NOMO-1 treated with dmso at 0.1 percent for 144 hours (cell line): ENCODE measurements around the gene ARHGAP45.
A peak's percentile ranks its signal among the peaks of the same experiment; 100 is the strongest.

Experiments used
- DNase-seq: peaks from one replicate; lab custom pipeline; 2025; ENCODE audit not compliant: unreplicated experiment; lab: John Stamatoyannopoulos, UW

ARHGAP45 gene

DNA sequence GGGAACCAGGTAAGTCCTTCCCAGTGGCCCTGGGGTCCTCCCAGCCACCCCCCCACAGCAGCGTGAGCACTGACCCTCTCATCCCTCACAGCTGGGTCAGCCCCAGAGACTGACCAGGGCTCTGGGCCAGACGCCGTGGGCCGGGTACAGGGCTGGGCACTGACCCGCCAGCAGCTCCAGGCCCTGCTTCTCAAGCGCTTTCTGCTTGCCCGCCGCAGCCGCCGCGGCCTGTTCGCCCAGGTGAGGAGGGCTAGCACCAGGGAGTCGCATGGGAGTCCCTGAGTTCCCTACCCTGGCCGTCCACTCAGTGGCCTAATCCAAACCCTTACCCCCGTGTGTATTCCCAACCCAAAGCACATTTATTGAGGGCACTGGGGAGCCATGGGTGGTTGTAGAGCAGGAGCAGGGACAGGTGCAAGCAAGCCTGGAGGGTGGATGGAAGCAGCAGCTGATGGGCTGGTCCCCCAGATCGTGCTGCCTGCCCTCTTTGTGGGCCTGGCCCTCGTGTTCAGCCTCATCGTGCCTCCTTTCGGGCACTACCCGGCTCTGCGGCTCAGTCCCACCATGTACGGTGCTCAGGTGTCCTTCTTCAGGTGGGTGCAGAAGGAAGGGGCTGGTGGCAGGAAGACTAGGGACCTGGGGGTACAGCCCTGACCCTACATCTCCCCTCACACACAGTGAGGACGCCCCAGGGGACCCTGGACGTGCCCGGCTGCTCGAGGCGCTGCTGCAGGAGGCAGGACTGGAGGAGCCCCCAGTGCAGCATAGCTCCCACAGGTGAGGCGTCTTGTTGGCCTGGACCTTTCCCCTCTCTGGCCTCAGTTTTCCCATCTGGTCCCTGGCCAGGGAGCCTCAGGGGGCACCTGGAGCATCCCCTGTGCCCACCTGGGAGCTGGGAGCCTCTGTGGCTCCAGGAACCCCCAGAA is 12.6 kb upstream of the ARHGAP45 start:
- no peak for DNase-seq

DNA sequence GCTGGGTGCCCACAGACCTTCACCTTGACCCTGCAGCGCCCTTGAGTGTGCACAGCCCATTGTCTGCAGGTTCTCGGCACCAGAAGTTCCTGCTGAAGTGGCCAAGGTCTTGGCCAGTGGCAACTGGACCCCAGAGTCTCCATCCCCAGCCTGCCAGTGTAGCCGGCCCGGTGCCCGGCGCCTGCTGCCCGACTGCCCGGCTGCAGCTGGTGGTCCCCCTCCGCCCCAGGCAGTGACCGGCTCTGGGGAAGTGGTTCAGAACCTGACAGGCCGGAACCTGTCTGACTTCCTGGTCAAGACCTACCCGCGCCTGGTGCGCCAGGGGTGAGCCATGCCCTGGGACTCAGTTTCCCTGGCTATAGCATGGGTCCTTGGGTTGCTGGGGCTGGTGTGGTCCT is 11.9 kb upstream of the ARHGAP45 start:
- DNase-seq = no peak

DNA sequence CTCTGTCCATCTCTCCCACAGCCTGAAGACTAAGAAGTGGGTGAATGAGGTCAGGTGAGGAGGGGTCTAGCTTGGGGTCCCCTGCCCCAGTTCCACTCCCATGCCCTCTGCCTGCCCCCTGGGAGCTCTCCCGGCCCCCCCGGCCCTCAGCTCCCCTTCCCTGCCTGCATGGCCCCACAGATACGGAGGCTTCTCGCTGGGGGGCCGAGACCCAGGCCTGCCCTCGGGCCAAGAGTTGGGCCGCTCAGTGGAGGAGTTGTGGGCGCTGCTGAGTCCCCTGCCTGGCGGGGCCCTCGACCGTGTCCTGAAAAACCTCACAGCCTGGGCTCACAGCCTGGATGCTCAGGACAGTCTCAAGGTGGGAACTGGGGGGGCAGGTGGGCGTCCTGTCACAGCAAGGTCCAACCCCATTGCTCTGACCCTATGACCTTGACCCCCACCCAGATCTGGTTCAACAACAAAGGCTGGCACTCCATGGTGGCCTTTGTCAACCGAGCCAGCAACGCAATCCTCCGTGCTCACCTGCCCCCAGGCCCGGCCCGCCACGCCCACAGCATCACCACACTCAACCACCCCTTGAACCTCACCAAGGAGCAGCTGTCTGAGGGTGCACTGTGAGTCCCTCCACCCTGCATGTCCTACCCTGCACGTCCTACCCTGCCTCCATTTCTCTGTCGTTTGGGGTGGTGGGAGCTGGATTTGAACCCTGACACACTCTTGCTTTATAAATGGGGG is 10.9 kb upstream of the ARHGAP45 start:
- no peak for DNase-seq

DNA sequence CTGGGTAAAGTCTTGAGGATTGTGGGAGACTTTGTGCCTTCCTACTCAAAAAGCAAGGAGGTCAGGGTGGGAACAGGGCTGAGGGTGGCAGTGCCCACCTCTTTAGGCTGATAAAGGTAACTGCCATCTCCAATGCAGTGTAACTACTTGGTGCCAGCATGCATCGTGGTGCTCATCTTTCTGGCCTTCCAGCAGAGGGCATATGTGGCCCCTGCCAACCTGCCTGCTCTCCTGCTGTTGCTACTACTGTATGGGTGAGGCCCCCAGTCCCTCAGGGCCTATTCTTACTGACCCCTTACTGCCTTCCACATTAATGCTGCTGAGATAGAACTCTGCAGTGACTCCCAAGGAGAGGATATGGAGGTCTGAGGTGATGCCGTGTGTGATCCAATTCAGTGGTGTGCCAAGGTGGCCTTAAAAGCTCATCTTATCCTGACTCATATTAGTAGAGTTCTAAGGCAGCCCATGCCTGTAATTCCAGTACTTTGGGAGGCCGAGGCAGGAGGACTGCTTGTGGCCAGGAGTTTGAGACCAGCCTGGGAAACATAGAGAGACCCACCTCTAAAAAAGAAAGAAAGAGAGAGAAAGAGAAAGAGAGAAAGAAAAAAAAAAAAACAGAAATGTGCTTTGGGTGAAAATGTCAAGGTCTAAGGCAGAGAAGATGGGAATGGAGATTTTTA is 9.7 kb upstream of the ARHGAP45 start:
- DNase-seq = peak; percentile 32

DNA sequence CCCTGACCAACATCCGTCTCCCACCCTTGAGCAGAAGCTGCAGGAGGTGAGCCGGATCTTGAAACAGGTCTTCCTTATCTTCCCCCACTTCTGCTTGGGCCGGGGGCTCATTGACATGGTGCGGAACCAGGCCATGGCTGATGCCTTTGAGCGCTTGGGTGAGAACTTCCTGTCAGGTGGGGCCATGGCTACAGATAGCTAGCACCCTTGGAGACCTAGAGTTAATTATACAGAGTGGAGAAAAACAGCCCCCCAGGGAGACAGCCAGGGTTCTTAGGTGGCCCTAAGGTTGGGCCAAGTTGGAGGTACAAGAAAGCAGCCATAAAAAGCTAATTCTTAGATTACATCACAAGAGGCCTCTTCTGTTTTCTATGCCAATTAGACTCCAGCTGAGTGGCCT is 8.9 kb upstream of the ARHGAP45 start:
- DNase-seq = no peak

DNA sequence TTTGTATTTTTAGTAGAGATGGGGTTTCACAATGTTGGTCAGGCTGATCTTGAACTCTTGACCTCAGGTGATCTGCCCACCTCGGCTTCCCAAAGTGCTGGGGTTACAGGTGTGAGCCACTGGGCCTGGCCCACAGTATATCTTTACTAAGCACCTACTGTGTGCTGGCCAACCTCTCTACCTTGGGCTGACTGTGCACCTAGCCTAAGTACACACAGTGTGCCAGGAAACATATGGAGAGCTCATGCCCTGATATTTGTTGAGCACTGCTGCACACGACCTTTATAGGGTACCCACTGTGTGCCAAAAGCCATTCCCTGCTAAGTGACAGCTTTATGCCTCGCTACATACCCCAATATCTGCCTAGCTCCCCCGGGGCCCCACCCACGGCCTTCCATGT is 6.3 kb upstream of the ARHGAP45 start:
- no peak for DNase-seq

DNA sequence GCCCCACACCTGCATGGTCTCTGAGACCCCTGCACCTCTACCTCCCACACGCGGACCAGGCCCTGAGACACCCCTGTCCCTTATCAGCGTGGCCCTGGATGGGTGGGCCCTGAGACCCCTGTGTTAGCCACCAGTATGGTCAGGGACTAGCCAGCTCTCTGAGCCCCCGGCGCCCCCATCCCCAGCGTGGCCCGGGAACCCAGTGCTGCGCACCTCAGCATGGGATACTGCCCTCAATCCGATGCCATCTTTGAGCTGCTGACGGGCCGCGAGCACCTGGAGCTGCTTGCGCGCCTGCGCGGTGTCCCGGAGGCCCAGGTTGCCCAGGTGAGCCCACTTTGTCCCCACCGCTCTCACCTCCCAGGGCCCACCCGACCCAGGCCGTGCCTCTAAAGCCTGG is 5.0 kb upstream of the ARHGAP45 start:
- DNase-seq = no peak

DNA sequence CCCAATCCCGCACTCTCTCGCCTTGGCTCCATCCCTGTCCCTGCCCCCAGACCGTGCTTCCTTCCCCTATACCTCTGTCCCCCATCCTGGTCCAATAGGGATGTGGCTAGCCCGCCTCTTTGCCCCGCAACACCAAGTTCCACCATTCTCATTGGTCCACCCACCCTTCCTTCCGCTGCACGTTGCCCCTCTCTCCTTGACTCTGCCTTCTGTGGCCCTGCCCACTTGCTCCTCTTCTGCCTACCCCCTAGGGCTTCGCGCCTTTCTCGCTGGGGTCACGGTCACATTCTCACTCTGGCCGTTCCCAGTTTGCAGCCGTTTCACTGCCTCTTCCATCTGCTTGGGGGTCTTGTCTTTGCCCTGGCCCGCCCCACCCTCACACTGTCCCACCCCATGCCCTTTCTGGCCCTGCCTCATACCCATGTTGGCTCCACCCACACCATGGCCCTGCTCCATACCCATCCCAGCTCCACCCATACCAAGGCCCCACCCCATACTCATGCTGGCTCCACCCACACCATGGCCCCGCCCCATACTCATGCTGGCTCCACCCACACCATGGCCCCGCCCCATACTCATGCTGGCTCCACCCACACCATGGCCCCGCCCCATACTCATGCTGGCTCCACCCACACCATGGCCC is 4.5 kb upstream of the ARHGAP45 start:
- DNase-seq = no peak

DNA sequence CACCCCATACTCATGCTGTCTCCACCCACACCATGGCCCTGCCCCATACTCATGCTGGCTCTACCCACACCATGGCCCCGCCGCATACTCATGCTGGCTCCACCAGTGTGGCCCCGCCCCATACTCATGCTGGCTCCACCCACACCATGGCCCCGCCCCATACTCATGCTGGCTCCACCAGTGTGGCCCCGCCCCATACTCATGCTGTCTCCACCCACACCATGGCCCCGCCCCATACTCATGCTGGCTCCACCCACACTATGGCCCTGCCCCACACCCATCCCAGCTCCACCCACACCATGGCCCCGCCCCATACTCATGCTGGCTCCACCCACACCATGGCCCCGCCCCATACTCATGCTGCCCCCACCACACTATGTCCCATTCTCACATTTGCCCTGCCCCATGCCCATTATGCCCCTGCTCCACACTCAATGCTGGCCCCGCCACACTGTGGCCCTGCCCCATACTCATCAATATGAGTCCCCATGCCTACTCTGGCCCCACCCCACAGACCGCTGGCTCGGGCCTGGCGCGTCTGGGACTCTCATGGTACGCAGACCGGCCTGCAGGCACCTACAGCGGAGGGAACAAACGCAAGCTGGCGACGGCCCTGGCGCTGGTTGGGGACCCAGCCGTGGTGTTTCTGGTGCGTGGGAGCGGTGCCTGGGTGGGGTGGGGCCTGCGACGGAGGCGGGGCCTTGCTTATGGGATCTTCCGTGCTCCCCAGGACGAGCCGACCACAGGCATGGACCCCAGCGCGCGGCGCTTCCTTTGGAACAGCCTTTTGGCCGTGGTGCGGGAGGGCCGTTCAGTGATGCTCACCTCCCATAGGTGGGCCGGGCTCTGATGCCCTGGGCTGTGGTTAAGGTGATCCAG is 3.7 kb upstream of the ARHGAP45 start:
- no peak for DNase-seq

DNA sequence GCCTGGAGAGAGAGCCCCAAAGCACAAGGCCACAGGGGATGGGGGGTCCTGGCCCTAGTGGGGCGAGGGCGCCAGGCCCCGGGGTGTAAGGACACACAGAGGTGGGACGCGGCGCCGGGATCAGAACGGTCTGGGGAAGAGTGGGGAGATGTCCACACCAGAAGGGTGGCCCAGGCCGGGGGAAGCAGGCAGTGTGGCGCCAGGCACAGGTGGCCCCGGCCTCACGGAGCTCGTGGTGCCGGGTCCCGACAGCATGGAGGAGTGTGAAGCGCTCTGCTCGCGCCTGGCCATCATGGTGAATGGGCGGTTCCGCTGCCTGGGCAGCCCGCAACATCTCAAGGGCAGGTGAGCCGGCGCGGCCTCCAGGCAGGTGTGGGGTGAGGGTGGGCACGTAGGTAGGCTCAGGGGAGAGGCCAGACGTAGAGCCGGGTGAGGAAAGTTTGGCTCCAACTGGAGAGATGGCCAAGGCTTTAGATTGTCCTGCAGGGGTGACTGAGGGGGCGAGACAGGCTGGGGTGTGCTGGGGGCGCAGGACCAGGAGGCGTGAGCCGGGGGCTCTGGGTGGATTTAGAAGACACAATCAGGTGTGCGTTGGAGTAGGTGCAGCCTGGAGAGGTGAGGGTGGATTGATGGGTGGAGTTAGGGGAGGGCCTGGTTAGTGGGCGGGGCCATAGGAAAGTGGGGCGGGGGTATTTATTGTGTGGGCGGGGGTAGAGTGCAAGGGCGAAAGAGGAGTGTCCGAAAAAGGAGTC is 2.9 kb upstream of the ARHGAP45 start:
- DNase-seq = no peak

DNA sequence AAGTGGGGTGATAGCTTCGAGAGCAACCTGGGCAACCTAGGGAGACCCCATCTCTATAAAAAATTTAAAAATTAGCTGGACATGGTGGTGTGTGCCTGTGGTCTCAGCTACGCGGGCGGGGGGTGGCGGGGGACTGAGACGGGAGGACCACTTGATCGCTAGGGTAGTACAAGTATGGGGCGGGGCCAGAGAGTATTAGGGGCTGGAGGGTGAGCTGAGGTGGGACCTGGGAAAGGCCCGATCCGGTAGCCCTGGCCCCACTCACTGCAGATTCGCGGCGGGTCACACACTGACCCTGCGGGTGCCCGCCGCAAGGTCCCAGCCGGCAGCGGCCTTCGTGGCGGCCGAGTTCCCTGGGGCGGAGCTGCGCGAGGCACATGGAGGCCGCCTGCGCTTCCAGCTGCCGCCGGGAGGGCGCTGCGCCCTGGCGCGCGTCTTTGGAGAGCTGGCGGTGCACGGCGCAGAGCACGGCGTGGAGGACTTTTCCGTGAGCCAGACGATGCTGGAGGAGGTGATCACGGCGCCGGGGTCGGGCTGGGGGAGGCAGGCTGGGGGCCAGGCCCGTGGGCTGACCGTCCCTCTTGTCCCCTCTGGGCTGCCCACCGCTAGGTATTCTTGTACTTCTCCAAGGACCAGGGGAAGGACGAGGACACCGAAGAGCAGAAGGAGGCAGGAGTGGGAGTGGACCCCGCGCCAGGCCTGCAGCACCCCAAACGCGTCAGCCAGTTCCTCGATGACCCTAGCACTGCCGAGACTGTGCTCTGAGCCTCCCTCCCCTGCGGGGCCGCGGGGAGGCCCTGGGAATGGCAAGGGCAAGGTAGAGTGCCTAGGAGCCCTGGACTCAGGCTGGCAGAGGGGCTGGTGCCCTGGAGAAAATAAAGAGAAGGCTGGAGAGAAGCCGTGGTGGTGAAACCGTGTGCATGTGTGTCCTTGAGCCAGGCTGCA is 2.0 kb upstream of the ARHGAP45 start:
- DNase-seq = peak; percentile 60

DNA sequence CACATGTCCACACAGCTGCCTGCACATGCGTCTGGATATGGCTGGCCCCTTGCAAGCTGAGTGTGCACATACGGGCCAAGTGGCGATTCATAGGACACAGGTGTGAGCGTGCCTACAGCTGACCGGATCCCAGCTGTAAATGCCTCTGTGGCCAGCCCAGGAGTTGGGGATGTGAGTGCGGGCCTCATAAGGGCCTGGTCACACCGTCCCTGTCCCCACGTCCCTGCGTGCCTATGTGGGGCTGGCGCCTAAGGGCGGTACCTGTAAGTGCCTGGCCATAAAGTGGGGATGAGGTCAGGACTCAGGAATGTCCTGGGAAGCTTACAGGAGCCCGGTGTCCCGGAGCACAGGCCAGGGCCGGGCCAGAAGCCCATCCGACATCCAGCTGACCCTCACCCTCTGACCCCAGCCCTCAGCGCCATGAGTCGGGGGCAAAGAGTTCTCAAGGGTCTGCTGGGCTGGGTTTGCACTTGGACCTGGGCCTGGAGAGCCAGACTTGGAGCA is 1.3 kb upstream of the ARHGAP45 start:
- no peak for DNase-seq

DNA sequence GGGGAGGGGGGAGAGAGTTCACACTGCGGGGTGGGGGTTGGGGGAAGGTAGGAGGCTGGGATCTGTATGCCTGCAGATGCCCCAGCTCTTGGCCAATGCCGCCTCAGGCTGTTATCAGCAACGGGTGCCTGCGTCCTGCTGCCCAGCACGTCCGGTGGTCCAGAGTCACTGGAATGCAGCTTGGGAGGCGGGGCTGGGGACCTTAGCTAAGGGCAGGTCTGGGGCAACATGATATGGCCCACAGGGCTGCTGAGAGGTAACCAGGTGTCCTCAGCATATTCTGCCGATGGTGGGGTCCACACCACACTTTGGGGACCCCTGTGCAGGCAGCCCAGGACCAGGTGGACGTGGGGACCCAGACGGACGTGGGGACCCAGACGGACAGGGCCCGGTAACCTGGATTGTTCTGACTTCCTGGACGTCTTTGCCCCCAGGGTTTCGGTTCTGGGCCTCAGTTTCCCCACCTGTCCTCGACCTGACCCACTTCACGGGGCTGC is 668 bp upstream of the ARHGAP45 start:
- no peak for DNase-seq

DNA sequence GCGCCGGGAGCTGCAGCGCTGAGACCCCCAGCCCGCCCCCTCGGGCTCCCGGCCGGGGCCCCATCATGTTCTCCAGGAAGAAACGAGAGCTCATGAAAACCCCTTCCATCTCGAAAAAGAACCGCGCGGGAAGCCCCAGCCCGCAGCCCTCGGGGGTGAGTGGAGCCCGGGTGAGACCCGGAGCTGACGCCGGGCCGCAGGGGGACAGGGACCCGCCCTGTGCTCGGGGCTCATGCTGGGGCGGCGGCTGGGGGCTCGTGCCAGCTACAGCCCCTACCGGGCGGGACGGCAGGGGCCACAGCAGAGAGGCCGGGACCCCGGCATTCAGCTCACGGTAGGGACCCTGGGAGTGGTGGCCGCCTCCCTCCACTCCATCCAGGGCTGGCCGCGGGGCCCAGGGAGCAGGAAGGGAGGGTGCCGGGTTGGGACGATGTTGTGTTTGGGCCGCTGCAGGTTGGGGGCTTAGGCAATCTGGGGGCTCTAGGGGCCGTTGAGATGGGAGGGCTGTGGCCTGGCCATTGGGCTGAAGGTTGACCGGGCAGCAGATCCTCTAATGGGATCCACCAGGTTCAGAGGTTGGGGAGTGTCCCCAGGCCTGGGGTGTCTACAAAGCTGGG is 482 bp downstream of the ARHGAP45 start:
- DNase-seq = no peak

DNA sequence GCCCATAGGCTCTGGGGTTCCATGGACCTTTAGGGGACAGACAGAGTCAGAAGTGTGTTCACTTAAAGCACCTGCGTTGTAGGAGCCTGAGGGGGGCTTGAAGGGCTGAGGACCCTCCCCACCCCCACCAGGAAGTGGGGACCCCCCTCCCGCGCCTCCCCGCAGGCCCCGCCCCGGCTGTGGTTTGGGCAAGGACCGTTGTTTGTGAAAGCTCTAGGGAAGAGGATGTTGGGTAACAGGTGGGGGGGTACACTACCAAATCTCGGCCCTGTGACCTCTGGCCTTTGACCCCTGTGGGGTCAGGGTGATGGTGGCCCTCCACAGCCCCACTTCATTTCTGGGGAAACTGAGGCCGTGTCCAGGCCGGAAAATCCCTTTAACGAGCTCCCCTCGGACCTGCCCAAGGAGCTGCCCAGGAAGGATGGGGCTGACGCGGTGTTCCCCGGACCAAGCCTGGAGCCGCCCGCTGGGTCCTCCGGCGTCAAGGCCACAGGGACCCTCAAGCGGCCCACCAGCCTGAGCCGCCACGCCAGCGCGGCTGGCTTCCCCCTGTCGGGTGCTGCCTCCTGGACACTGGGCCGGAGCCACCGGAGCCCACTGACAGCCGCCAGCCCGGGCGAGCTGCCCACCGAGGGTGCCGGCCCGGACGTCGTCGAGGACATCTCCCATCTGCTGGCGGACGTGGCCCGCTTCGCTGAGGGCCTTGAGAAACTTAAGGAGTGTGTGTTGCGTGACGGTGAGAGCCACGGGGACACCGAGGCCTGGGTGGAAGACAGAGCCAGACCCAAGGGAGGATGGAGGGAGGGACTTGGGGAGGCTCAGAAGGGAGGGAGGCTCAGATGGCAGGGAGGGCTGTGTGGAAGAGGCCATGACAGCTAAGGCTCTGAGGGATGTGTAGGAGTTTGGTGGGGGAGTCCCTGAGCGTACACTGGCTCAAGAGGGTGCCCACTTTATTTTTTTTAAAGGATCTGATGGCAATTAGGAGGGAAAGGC is 1.3 kb downstream of the ARHGAP45 start:
- DNase-seq = peak; percentile 56

DNA sequence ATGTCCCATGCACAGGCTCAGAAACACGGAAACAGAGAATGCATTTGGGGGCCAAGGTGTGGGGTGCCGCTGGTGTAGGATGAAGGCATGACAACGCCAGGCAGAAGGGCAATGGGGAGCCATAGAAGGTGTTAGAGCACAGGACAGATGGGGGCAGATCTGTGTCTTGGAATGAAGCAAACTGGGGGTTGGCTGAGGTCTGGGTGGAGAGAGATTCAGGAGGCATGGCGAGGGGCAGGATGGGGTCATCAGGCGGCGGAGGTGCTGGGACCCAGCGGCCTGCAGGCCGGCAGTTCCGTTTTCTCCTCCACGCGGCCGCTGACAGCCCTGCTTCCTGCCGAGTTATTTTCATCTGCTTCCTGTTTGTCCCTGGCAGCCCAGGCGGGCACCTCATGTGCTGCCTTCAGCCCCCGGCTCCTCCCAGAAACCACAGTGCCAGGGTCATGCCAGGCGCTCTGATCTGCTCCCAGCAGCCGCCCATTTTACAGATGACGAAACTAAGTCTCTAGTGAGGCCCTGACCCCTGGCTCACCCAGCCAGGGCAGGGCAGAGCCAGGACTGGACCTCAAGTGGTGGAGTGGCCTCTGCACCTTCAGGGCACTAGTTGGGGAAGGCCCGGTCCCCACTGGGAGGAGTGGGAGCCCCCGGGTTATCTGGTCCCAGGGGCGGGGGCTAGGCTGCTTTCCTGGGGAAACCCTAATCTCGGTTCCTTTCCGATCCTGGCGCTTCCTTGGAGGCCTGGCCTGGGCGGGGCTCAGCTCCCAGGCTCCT is 2.2 kb downstream of the ARHGAP45 start:
- peak; percentile 91 for DNase-seq
